Measurements from ENCODE around the gene SMNDC1. TPM values are rescaled to one million over a fixed set of nuclear protein-coding genes. Genes with fewer than 3 reads are reported as not detected.

SMNDC1 gene
- total and polyA plus RNA-seq, 4 donors: 4.9 to 6.8 (median 6.0) TPM

GRCh38 chr10:110241841-110242240 lies 62.9 kb downstream of the SMNDC1 start:
- TF ChIP-seq ATF3 (IDR thresholded peaks at IDR 0.05): no peak
- TF ChIP-seq HNF4G (IDR thresholded peaks at IDR 0.05): no peak
- no peak for TF ChIP-seq RXRA (IDR thresholded peaks at IDR 0.05)
- TF ChIP-seq NR2F2 (IDR thresholded peaks at IDR 0.05): no peak
- no peak for TF ChIP-seq FOXA2 (IDR thresholded peaks at IDR 0.05)
- TF ChIP-seq FOXA1 (IDR thresholded peaks at IDR 0.05): no peak
- TF ChIP-seq CTCF (IDR thresholded peaks at IDR 0.05; ENCODE audit: low read depth, low read length, missing input control): no peak
- no peak for TF ChIP-seq RAD21 (IDR thresholded peaks at IDR 0.05)
- TF ChIP-seq TAF1 (conservative IDR thresholded peaks at IDR 0.05): no peak
- no peak for TF ChIP-seq JUND (IDR thresholded peaks at IDR 0.05)
- TF ChIP-seq MAX (IDR thresholded peaks at IDR 0.05): no peak
- TF ChIP-seq GABPA (IDR thresholded peaks at IDR 0.05 in 1 of 2, conservative IDR thresholded peaks at IDR 0.05 in 1 of 2): no peak
- no peak for TF ChIP-seq EGR1 (IDR thresholded peaks at IDR 0.05; ENCODE audit: low read depth in 2 of 2)
- no peak for TF ChIP-seq REST (IDR thresholded peaks at IDR 0.05)
- TF ChIP-seq SP1 (IDR thresholded peaks at IDR 0.05): no peak
- TF ChIP-seq HNF4A (conservative IDR thresholded peaks at IDR 0.05): no peak
- no peak for TF ChIP-seq ZBTB33 (IDR thresholded peaks at IDR 0.05)
- TF ChIP-seq YY1 (IDR thresholded peaks at IDR 0.05): no peak
- H3K4me3 ChIP-seq (ENCODE audit: low read depth in 1 of 3, low read length in 3 of 3): no peak overlapping the region
- no peak overlapping the region for H3K9ac ChIP-seq (ENCODE audit: low read depth in 1 of 2, low read length in 2 of 2)
- no peak for DNase-seq (ENCODE audit: low spot score)
- H3K27ac ChIP-seq (ENCODE audit: low read depth in 1 of 2, low read length in 2 of 2): no peak overlapping the region
- no peaks in the 10 kb centered on the region for H3K27me3 ChIP-seq (ENCODE audit: control insufficient read depth in 4 of 4, insufficient read depth in 4 of 4, low read length in 3 of 4)
- peaks cover 0 to 18% (median 4%) of the 10 kb centered on the region in 4 donors for H3K4me1 ChIP-seq (ENCODE audit: control insufficient read depth in 4 of 4, insufficient read depth in 4 of 4, low read length in 3 of 4)
- H3K36me3 ChIP-seq (ENCODE audit: control insufficient read depth in 4 of 4, insufficient read depth in 3 of 4, low read depth in 1 of 4, low read length in 3 of 4): peaks cover 0 to 13% (median 0%) of the 10 kb centered on the region in 4 donors
- H3K9me3 ChIP-seq (ENCODE audit: control insufficient read depth in 4 of 4, low read length in 3 of 4): no peaks in the 10 kb centered on the region
- 46% methylated on average over 2 of the region's 2 CpGs for WGBS

Data from liver (tissue), 9 donors.